ENCODE results near the gene SPTBN2.

Gene SPTBN2

GRCh38 chr11:66686801-66687750 is 41.9 kb downstream of the SPTBN2 start:
- TF ChIP-seq SP1 (IDR thresholded peaks at IDR 0.05) (no peak), BHLHE40 (IDR thresholded peaks at IDR 0.05; ENCODE audit: borderline replicate concordance) (no peak)
- CTCF ChIA-PET = interaction anchor here (0.9 kb wide), 1 partner anchor 8 kb away, joined by 4 read pairs; no protein-coding TSS in a partner anchor
- POLR2A ChIA-PET = no interaction called here
- no peak for DNase-seq (ENCODE audit: extremely low spot score)

- no peak for DNase-seq (ENCODE audit: extremely low spot score)
- TF ChIP-seq ZNF384 (IDR thresholded peaks at IDR 0.05) (no peak), FOXM1 (IDR thresholded peaks at IDR 0.05; ENCODE audit: borderline replicate concordance) (no peak), SP1 (IDR thresholded peaks at IDR 0.05) (no peak), L3MBTL2 (conservative IDR thresholded peaks at IDR 0.05) (no peak), NFRKB (IDR thresholded peaks at IDR 0.05) (no peak), CTBP1 (IDR thresholded peaks at IDR 0.05; ENCODE audit: borderline replicate concordance) (no peak), PKNOX1 (IDR thresholded peaks at IDR 0.05) (no peak), FOXA1 (IDR thresholded peaks at IDR 0.05) (no peak), LEF1 (IDR thresholded peaks at IDR 0.05; ENCODE audit: borderline replicate concordance) (no peak), BHLHE40 (IDR thresholded peaks at IDR 0.05; ENCODE audit: borderline replicate concordance) (no peak), HDGF (IDR thresholded peaks at IDR 0.05; ENCODE audit: borderline replicate concordance) (no peak), SUZ12 (IDR thresholded peaks at IDR 0.05) (no peak), ARNT (IDR thresholded peaks at IDR 0.05) (no peak), ELF4 (IDR thresholded peaks at IDR 0.05) (no peak)
- ChIA-PET CTCF (interaction anchor here (0.9 kb wide), 1 partner anchor 9 kb away, joined by 4 read pairs; no protein-coding TSS in a partner anchor), POLR2A (interaction anchor here (0.8 kb wide), 1 partner anchor 43 kb away, joined by 3 read pairs; the partner anchor contains the start of gene SPTBN2)
These were observed 42.8 kb downstream of the SPTBN2 start for GRCh38 chr11:66686100-66686785.

GRCh38 chr11:66685276-66686099 is 43.5 kb downstream of the SPTBN2 start:
- no peak for DNase-seq (ENCODE audit: extremely low spot score)
- CTCF ChIA-PET = no interaction called here
- POLR2A ChIA-PET = interaction anchor here (0.8 kb wide), 1 partner anchor 43 kb away, joined by 3 read pairs; the partner anchor contains the start of gene SPTBN2
- no peak for TF ChIP-seq ARNT (IDR thresholded peaks at IDR 0.05)
- TF ChIP-seq PKNOX1 (IDR thresholded peaks at IDR 0.05) = no peak
- no peak for TF ChIP-seq FOXK2 (IDR thresholded peaks at IDR 0.05)
- no peak for TF ChIP-seq SP1 (IDR thresholded peaks at IDR 0.05)
- TF ChIP-seq FOXA1 (IDR thresholded peaks at IDR 0.05) = no peak
- no peak for TF ChIP-seq BHLHE40 (IDR thresholded peaks at IDR 0.05; ENCODE audit: borderline replicate concordance)
- TF ChIP-seq FOXM1 (IDR thresholded peaks at IDR 0.05; ENCODE audit: borderline replicate concordance) = no peak
- no peak for TF ChIP-seq ELF4 (IDR thresholded peaks at IDR 0.05)
- TF ChIP-seq HDGF (IDR thresholded peaks at IDR 0.05; ENCODE audit: borderline replicate concordance) = no peak
- no peak for TF ChIP-seq L3MBTL2 (conservative IDR thresholded peaks at IDR 0.05)

GRCh38 chr11:66684635-66685034 is 44.4 kb downstream of the SPTBN2 start:
- no peak for DNase-seq (ENCODE audit: extremely low spot score)
- no peak for TF ChIP-seq TARDBP (IDR thresholded peaks at IDR 0.05)
- TF ChIP-seq PKNOX1 (IDR thresholded peaks at IDR 0.05) = no peak
- no peak for TF ChIP-seq SP1 (IDR thresholded peaks at IDR 0.05)
- ChIA-PET CTCF (no interaction called here), POLR2A (no interaction called here)

GRCh38 chr11:66683877-66684276 is 45.1 kb downstream of the SPTBN2 start:
- DNase-seq (ENCODE audit: extremely low spot score) = no peak
- no peak for TF ChIP-seq FOXA1 (IDR thresholded peaks at IDR 0.05)
- no peak for TF ChIP-seq LEF1 (IDR thresholded peaks at IDR 0.05; ENCODE audit: borderline replicate concordance)
- no peak for TF ChIP-seq CTBP1 (IDR thresholded peaks at IDR 0.05; ENCODE audit: borderline replicate concordance)
- no peak for TF ChIP-seq BHLHE40 (IDR thresholded peaks at IDR 0.05; ENCODE audit: borderline replicate concordance)
- no peak for TF ChIP-seq HDGF (IDR thresholded peaks at IDR 0.05; ENCODE audit: borderline replicate concordance)
- TF ChIP-seq FOXK2 (IDR thresholded peaks at IDR 0.05) = no peak
- TF ChIP-seq SUZ12 (IDR thresholded peaks at IDR 0.05) = no peak
- no peak for TF ChIP-seq TARDBP (IDR thresholded peaks at IDR 0.05)
- TF ChIP-seq NFRKB (IDR thresholded peaks at IDR 0.05) = no peak
- TF ChIP-seq ELF4 (IDR thresholded peaks at IDR 0.05) = no peak
- TF ChIP-seq SP1 (IDR thresholded peaks at IDR 0.05) = no peak
- TF ChIP-seq L3MBTL2 (conservative IDR thresholded peaks at IDR 0.05) = no peak
- ChIA-PET POLR2A (no interaction called here), CTCF (no interaction called here)
